ENCODE data around the gene LMF1. TPM values are rescaled to one million over a fixed set of nuclear protein-coding genes. Genes with fewer than 3 reads are reported as not detected.

Gene LMF1
- total RNA-seq, 1 donor from 2014 or later, result 24.6 TPM

- no peak overlapping the region for H3K27ac Mint-ChIP-seq (ENCODE audit: unreplicated experiment)
- H3K4me3 Mint-ChIP-seq (ENCODE audit: unreplicated experiment), result no peak overlapping the region
- H3K27me3 Mint-ChIP-seq (ENCODE audit: unreplicated experiment), result no peaks in the 10 kb centered on the region
- H3K9me3 Mint-ChIP-seq (ENCODE audit: unreplicated experiment), result peaks cover 16% of the 10 kb centered on the region
- H3K4me1 Mint-ChIP-seq (ENCODE audit: unreplicated experiment), result no peaks in the 10 kb centered on the region
- peaks cover 34% of the 10 kb centered on the region for H3K36me3 Mint-ChIP-seq (ENCODE audit: unreplicated experiment)
- TF ChIP-seq CTCF (IDR thresholded peaks at IDR 0.05), result no peak
- DNase-seq (ENCODE audit: extremely low spot score, unreplicated experiment), result no peak
Measured at GRCh38 chr16:937311-937710, 33.5 kb downstream of the LMF1 start.

GRCh38 chr16:935684-936083, 35.1 kb downstream of the LMF1 start:
- Mint-ChIP-seq H3K4me1 (ENCODE audit: unreplicated experiment) (no peaks in the 10 kb centered on the region), H3K36me3 (ENCODE audit: unreplicated experiment) (peaks cover 23% of the 10 kb centered on the region), H3K27me3 (ENCODE audit: unreplicated experiment) (no peaks in the 10 kb centered on the region)

GRCh38 chr16:934178-934577, 36.6 kb downstream of the LMF1 start:
- no peaks in the 10 kb centered on the region for H3K9me3 Mint-ChIP-seq (ENCODE audit: unreplicated experiment)
- H3K4me3 Mint-ChIP-seq (ENCODE audit: unreplicated experiment), result no peak overlapping the region
- no peak for DNase-seq (ENCODE audit: extremely low spot score, unreplicated experiment)
- no peaks in the 10 kb centered on the region for H3K27me3 Mint-ChIP-seq (ENCODE audit: unreplicated experiment)
- peaks cover 18% of the 10 kb centered on the region for H3K36me3 Mint-ChIP-seq (ENCODE audit: unreplicated experiment)
- no peak for TF ChIP-seq CTCF (IDR thresholded peaks at IDR 0.05)
- H3K27ac Mint-ChIP-seq (ENCODE audit: unreplicated experiment), result no peak overlapping the region
- no peaks in the 10 kb centered on the region for H3K4me1 Mint-ChIP-seq (ENCODE audit: unreplicated experiment)

More at GRCh38 chr16:935684-936083, 35.1 kb downstream of the LMF1 start:
- peaks cover under 1% of the 10 kb centered on the region for H3K9me3 Mint-ChIP-seq (ENCODE audit: unreplicated experiment)
- H3K4me3 Mint-ChIP-seq (ENCODE audit: unreplicated experiment), result no peak overlapping the region
- H3K27ac Mint-ChIP-seq (ENCODE audit: unreplicated experiment), result no peak overlapping the region
- TF ChIP-seq CTCF (IDR thresholded peaks at IDR 0.05), result no peak
- DNase-seq (ENCODE audit: extremely low spot score, unreplicated experiment), result no peak

- no peak for DNase-seq (ENCODE audit: extremely low spot score, unreplicated experiment)
- no peak for TF ChIP-seq CTCF (IDR thresholded peaks at IDR 0.05)
- Mint-ChIP-seq H3K27me3 (ENCODE audit: unreplicated experiment) (no peaks in the 10 kb centered on the region), H3K4me3 (ENCODE audit: unreplicated experiment) (no peak overlapping the region), H3K27ac (ENCODE audit: unreplicated experiment) (no peak overlapping the region), H3K36me3 (ENCODE audit: unreplicated experiment) (peaks cover 15% of the 10 kb centered on the region), H3K9me3 (ENCODE audit: unreplicated experiment) (no peaks in the 10 kb centered on the region), H3K4me1 (ENCODE audit: unreplicated experiment) (no peaks in the 10 kb centered on the region)
Measured at GRCh38 chr16:933581-933980, 37.2 kb downstream of the LMF1 start.

GRCh38 chr16:932831-933330, 37.9 kb downstream of the LMF1 start:
- Mint-ChIP-seq H3K27me3 (ENCODE audit: unreplicated experiment) (no peaks in the 10 kb centered on the region), H3K9me3 (ENCODE audit: unreplicated experiment) (no peaks in the 10 kb centered on the region), H3K4me1 (ENCODE audit: unreplicated experiment) (no peaks in the 10 kb centered on the region), H3K4me3 (ENCODE audit: unreplicated experiment) (no peak overlapping the region), H3K36me3 (ENCODE audit: unreplicated experiment) (peaks cover 12% of the 10 kb centered on the region), H3K27ac (ENCODE audit: unreplicated experiment) (no peak overlapping the region)
- TF ChIP-seq CTCF (IDR thresholded peaks at IDR 0.05), result no peak
- no peak for DNase-seq (ENCODE audit: extremely low spot score, unreplicated experiment)

All from osteocyte (in vitro differentiated cells).